ENCODE data around the gene CELF1. TPM values are rescaled to one million over a fixed set of nuclear protein-coding genes. Genes with fewer than 3 reads are reported as not detected.
A peak's percentile ranks its signal among the peaks of the same experiment; 100 is the strongest.

The CELF1 gene
- total and polyA plus RNA-seq, 2 of the 13 experiments (the other 11 are each of a cell fraction or from before 2014, with no cell fraction given): 69.0 to 80.1 TPM

DNA sequence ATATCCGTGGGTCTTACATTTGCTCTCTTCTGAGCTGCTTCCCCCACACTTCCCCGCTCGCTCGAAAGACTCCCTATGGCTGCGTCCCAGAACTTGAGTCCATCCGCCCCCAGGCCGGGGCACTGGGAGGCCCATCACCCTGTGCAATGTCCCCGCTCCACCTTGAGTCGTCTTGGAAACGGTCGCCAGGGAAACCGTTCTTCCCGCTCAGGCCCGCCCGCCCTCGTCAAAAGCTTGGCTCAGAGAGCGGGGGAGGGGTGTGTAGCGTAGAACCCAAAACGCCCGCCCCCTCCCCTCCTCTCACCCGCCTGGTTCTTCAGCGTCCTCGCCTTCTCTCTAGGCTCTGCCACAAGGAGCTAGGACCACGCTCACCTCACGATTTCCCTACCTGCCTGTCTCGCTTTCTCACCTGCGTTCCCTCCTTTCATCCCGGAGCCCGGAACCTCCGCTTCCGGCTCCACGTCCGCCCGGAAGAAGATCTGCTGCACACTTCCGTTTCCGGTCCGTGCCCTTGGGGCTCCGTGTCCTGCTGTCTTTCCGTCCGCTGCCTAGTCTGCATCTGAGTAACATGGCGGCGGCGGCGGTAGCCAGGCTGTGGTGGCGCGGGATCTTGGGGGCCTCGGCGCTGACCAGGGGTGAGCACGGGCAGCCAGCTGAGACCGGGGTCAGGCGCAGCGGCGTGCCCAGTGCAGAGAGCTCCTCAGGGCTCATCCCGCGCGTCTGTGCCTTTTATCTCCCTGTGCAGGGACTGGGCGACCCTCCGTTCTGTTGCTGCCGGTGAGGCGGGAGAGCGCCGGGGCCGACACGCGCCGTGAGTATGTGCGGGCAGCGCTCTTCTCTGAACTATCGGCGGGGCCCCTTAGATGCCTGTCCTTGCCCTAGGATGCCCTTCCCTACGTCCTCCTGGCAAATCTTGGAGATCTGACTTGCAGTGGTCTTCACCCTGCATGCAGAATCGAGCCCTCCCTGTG, 25.9 kb upstream of the CELF1 start, which contains the start of the genes KBTBD4 and NDUFS3 (continued):
- TF ChIP-seq, protein P1, sequence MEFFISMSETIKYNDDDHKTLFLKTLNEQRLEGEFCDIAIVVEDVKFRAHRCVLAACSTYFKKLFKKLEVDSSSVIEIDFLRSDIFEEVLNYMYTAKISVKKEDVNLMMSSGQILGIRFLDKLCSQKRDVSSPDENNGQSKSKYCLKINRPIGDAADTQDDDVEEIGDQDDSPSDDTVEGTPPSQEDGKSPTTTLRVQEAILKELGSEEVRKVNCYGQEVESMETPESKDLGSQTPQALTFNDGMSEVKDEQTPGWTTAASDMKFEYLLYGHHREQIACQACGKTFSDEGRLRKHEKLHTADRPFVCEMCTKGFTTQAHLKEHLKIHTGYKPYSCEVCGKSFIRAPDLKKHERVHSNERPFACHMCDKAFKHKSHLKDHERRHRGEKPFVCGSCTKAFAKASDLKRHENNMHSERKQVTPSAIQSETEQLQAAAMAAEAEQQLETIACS (CRISPR knock-in tag; IDR thresholded peaks at IDR 0.05): no peak
- TF ChIP-seq, protein P2, sequence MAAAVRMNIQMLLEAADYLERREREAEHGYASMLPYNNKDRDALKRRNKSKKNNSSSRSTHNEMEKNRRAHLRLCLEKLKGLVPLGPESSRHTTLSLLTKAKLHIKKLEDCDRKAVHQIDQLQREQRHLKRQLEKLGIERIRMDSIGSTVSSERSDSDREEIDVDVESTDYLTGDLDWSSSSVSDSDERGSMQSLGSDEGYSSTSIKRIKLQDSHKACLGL (CRISPR knock-in tag; IDR thresholded peaks at IDR 0.05): no peak; the same call in 1 of the 2 replicates
- TF ChIP-seq, protein P3, sequence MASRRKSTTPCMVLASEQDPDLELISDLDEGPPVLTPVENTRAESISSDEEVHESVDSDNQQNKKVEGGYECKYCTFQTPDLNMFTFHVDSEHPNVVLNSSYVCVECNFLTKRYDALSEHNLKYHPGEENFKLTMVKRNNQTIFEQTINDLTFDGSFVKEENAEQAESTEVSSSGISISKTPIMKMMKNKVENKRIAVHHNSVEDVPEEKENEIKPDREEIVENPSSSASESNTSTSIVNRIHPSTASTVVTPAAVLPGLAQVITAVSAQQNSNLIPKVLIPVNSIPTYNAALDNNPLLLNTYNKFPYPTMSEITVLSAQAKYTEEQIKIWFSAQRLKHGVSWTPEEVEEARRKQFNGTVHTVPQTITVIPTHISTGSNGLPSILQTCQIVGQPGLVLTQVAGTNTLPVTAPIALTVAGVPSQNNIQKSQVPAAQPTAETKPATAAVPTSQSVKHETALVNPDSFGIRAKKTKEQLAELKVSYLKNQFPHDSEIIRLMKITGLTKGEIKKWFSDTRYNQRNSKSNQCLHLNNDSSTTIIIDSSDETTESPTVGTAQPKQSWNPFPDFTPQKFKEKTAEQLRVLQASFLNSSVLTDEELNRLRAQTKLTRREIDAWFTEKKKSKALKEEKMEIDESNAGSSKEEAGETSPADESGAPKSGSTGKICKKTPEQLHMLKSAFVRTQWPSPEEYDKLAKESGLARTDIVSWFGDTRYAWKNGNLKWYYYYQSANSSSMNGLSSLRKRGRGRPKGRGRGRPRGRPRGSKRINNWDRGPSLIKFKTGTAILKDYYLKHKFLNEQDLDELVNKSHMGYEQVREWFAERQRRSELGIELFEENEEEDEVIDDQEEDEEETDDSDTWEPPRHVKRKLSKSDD (CRISPR knock-in tag; IDR thresholded peaks at IDR 0.05; ENCODE audit: low read depth): peak; percentile 44; the same call in 1 of the 2 replicates
- no peak; the same call in 1 of the 2 replicates for TF ChIP-seq NPAS2 (CRISPR knock-in tag; IDR thresholded peaks at IDR 0.05; ENCODE audit: borderline replicate concordance)
- TF ChIP-seq HDAC1 (CRISPR knock-in tag; IDR thresholded peaks at IDR 0.05): peak; percentile 98
- peak; percentile 66 for TF ChIP-seq ARNT2 (CRISPR knock-in tag; IDR thresholded peaks at IDR 0.05; ENCODE audit: low read depth)
- no peak for TF ChIP-seq ZMAT3 (CRISPR knock-in tag; conservative IDR thresholded peaks at IDR 0.05)
- TF ChIP-seq YEATS2 (CRISPR knock-in tag; IDR thresholded peaks at IDR 0.05; ENCODE audit: borderline replicate concordance): peak; percentile 99
- TF ChIP-seq ZNF773 (CRISPR knock-in tag; IDR thresholded peaks at IDR 0.05; ENCODE audit: borderline replicate concordance): 0 out of 2 replicates have a peak, but pooled peaks have one; percentile 41
- peak; percentile 14; the same call in 1 of the 2 replicates for TF ChIP-seq RCOR2 (CRISPR knock-in tag; IDR thresholded peaks at IDR 0.05)
- TF ChIP-seq MTA3 (CRISPR knock-in tag; IDR thresholded peaks at IDR 0.05): no peak
- TF ChIP-seq, protein P4, sequence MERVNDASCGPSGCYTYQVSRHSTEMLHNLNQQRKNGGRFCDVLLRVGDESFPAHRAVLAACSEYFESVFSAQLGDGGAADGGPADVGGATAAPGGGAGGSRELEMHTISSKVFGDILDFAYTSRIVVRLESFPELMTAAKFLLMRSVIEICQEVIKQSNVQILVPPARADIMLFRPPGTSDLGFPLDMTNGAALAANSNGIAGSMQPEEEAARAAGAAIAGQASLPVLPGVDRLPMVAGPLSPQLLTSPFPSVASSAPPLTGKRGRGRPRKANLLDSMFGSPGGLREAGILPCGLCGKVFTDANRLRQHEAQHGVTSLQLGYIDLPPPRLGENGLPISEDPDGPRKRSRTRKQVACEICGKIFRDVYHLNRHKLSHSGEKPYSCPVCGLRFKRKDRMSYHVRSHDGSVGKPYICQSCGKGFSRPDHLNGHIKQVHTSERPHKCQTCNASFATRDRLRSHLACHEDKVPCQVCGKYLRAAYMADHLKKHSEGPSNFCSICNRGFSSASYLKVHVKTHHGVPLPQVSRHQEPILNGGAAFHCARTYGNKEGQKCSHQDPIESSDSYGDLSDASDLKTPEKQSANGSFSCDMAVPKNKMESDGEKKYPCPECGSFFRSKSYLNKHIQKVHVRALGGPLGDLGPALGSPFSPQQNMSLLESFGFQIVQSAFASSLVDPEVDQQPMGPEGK (CRISPR knock-in tag; IDR thresholded peaks at IDR 0.05): peak; percentile 59
- TF ChIP-seq REPIN1 (CRISPR knock-in tag; IDR thresholded peaks at IDR 0.05; ENCODE audit: borderline replicate concordance, low read depth): peak; percentile 98
- TF ChIP-seq, protein P5, sequence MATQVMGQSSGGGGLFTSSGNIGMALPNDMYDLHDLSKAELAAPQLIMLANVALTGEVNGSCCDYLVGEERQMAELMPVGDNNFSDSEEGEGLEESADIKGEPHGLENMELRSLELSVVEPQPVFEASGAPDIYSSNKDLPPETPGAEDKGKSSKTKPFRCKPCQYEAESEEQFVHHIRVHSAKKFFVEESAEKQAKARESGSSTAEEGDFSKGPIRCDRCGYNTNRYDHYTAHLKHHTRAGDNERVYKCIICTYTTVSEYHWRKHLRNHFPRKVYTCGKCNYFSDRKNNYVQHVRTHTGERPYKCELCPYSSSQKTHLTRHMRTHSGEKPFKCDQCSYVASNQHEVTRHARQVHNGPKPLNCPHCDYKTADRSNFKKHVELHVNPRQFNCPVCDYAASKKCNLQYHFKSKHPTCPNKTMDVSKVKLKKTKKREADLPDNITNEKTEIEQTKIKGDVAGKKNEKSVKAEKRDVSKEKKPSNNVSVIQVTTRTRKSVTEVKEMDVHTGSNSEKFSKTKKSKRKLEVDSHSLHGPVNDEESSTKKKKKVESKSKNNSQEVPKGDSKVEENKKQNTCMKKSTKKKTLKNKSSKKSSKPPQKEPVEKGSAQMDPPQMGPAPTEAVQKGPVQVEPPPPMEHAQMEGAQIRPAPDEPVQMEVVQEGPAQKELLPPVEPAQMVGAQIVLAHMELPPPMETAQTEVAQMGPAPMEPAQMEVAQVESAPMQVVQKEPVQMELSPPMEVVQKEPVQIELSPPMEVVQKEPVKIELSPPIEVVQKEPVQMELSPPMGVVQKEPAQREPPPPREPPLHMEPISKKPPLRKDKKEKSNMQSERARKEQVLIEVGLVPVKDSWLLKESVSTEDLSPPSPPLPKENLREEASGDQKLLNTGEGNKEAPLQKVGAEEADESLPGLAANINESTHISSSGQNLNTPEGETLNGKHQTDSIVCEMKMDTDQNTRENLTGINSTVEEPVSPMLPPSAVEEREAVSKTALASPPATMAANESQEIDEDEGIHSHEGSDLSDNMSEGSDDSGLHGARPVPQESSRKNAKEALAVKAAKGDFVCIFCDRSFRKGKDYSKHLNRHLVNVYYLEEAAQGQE (IDR thresholded peaks at IDR 0.05; ENCODE audit: borderline replicate concordance in 1 of 2, low read depth in 1 of 2, low read length in 2 of 2): peak in 1 of 2 experiments; percentile 71; a peak in 1 of 4 replicates
- peak; percentile 46; the same call in 1 of the 2 replicates for TF ChIP-seq ZNF7 (CRISPR knock-in tag; IDR thresholded peaks at IDR 0.05)
- no peak for TF ChIP-seq ADNP (CRISPR knock-in tag; IDR thresholded peaks at IDR 0.05)
- TF ChIP-seq ZNF547 (CRISPR knock-in tag; IDR thresholded peaks at IDR 0.05): peak; percentile 86
